ENCODE data around the gene MANBA. TPM values are rescaled to one million over a fixed set of nuclear protein-coding genes. Genes with fewer than 3 reads are reported as not detected.
"Not testable (repeated sequence)": the region's sequence is repeated elsewhere in the genome, so short reads cannot be mapped to it uniquely, and the experiment has no call there.

The MANBA gene
- total RNA-seq, 1 donor from 2014 or later, result 30.3 TPM

DNA sequence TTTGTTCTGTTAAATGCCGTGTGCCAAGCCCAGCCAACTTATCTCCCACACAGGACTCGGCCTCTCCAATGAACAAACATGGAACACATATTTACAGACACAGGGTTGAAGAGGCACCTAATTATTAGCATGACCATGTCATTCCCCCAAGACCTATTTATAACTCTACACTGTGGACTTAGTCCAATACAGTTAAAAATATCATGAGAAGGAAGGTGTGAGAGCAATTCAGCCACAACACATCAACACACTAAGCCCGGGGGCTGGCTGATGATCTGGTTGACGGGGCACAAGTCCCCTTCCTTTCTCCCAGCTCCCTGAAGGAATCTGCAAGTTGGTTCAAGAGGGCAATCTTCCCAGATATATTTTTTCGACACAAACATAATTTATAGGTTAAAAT is 28.1 kb downstream of the MANBA start:
- no peak for TF ChIP-seq CTCF (IDR thresholded peaks at IDR 0.05; ENCODE audit: borderline replicate concordance)
- Histone ChIP-seq H3K36me3 (no peaks in the 10 kb centered on the region), H3K4me3 (no peak overlapping the region), H3K27me3 (ENCODE audit: low read depth) (no peaks in the 10 kb centered on the region), H3K9me3 (replicated peaks) (peaks cover 19% of the 10 kb centered on the region), H3K27ac (replicated peaks) (peak overlapping the region; percentile 74), H3K4me1 (peaks cover 34% of the 10 kb centered on the region)
- intact Hi-C loops (cut with micrococcal nuclease), result no loop called here
- no peak for DNase-seq

DNA sequence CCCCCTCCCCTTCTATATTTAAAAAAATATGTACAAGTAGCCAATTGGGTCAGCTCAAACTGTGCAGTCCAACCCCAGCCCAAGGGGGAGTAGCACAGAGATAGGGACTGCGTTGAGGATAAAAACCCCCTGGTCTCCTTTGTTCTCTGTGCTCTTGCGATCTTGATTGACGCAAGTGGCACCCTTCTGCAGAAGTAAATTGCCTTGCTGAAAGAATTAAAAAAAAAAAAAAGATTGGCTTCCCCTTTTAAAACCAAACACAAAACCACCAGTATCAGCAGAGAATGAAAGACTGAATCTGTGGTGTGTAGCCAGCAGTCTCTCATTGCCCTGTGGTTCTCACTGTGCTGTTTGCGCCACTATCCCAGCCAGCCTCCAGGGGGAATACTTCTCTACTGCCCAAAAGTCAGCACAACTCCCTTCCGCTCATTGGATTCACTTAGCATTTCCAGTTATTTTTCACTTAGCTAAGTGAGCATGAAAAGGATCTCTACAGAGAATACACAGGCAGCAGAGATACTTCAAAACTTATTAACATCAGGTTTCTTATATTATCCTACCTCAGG is 29.7 kb downstream of the MANBA start:
- H3K27me3 ChIP-seq (ENCODE audit: low read depth), result no peaks in the 10 kb centered on the region
- no peaks in the 10 kb centered on the region for H3K36me3 ChIP-seq
- H3K4me1 ChIP-seq, result peaks cover 34% of the 10 kb centered on the region
- no peak overlapping the region for H3K27ac ChIP-seq (replicated peaks)
- TF ChIP-seq CTCF (IDR thresholded peaks at IDR 0.05; ENCODE audit: borderline replicate concordance), result peak; percentile 19
- no peak overlapping the region for H3K4me3 ChIP-seq
- H3K9me3 ChIP-seq (replicated peaks), result peaks cover 19% of the 10 kb centered on the region
- DNase-seq, result no peak
- intact Hi-C loops (cut with micrococcal nuclease), result no loop called here

GRCh38 chr4:102729486-102729885 is 31.3 kb downstream of the MANBA start:
- Histone ChIP-seq H3K9me3 (replicated peaks) (peaks cover 19% of the 10 kb centered on the region), H3K4me1 (peaks cover 22% of the 10 kb centered on the region)
- DNase-seq; intact Hi-C loops (cut with micrococcal nuclease); H3K27ac ChIP-seq (replicated peaks); H3K4me3 ChIP-seq; H3K36me3 ChIP-seq; H3K27me3 ChIP-seq (ENCODE audit: low read depth): not testable (repeated sequence)

DNA sequence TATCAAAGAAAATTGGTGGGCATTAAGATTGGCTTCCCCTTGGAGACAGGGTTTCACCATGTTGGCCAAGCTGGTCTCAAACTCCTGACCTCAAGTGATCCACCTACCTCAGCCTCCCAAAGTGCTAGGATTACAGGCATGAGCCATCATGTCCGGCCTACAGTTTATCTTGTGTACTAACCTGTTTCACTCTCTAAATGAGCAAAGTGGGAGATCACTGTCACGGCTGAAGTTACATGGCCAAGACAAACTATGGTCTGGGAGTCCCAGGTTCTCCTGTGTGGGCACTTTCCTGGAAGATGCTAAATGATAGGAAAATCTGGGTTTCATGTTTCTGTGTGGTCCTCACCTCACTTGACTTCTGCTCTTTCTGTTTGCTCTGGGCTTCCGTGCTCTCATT is 33.8 kb downstream of the MANBA start:
- H3K27me3 ChIP-seq (ENCODE audit: low read depth); intact Hi-C loops (cut with micrococcal nuclease); H3K36me3 ChIP-seq; DNase-seq; H3K4me3 ChIP-seq; H3K4me1 ChIP-seq; H3K27ac ChIP-seq (replicated peaks): not testable (repeated sequence)
- peaks cover 18% of the 10 kb centered on the region for H3K9me3 ChIP-seq (replicated peaks)

DNA sequence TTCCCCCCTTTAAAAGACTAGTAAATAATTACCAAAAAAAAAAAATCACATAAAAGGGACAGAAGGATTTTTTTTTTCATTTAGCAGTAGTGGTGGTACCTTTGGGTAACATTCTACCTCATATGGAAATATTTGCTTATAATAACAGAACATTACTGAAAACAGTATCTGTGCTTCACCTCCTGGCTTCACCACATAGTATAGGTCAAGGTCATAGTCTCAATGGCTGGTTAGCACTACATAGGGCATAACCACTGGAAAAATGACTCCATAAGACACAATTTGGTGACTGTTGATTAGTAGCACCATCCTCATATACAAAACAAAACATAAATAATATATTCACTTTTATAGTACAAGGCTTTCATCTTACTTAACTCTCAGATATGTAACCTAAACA is 34.7 kb downstream of the MANBA start:
- intact Hi-C loops (cut with micrococcal nuclease), result no loop called here
- no peak overlapping the region for H3K4me3 ChIP-seq
- no peaks in the 10 kb centered on the region for H3K27me3 ChIP-seq (ENCODE audit: low read depth)
- H3K36me3 ChIP-seq, result peaks cover 16% of the 10 kb centered on the region
- TF ChIP-seq CTCF (IDR thresholded peaks at IDR 0.05; ENCODE audit: borderline replicate concordance), result no peak
- no peak overlapping the region for H3K27ac ChIP-seq (replicated peaks)
- H3K9me3 ChIP-seq (replicated peaks), result peaks cover 9% of the 10 kb centered on the region
- H3K4me1 ChIP-seq, result peaks cover 8% of the 10 kb centered on the region
- DNase-seq, result no peak

DNA sequence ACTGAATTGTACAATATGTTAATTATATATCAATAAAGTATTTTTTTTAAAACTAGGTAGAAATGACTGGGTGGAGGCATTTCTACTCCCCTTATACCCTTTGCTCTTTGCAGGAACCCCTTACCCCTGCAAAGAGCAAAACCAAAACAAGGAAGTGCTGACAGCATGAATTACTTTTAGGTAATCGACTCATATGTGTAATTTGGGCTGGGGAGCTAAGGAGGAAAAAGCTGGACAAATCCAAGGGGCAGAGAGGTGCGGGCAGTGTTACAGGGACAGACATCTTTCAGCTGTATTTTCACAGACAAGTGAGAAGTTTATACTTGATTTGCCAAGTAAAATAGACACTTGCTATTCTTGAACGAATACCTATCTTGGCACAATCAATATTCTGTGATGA is 35.5 kb downstream of the MANBA start:
- peaks cover 8% of the 10 kb centered on the region for H3K4me1 ChIP-seq
- DNase-seq, result no peak
- intact Hi-C loops (cut with micrococcal nuclease), result no loop called here
- no peaks in the 10 kb centered on the region for H3K27me3 ChIP-seq (ENCODE audit: low read depth)
- no peak overlapping the region for H3K4me3 ChIP-seq
- peaks cover under 1% of the 10 kb centered on the region for H3K9me3 ChIP-seq (replicated peaks)
- TF ChIP-seq CTCF (IDR thresholded peaks at IDR 0.05; ENCODE audit: borderline replicate concordance), result no peak
- H3K36me3 ChIP-seq, result peaks cover 17% of the 10 kb centered on the region
- no peak overlapping the region for H3K27ac ChIP-seq (replicated peaks)

All from left ventricle myocardium inferior (tissue), 1 donor.